GM19324 (cell line): ENCODE results near the gene DEFB128.
"Not testable (repeated sequence)": the region's sequence is repeated elsewhere in the genome, so short reads cannot be mapped to it uniquely, and the experiment has no call there.

Source experiments
- ATAC-seq: cut with Tn5 transposase; IDR thresholded peaks from one replicate; pipeline ENCODE4 v1.9.1; 2021; ENCODE audit warnings: mild to moderate bottlenecking, moderate library complexity; ENCODE audit not compliant: unreplicated experiment, low FRiP score

Gene DEFB128

DNA sequence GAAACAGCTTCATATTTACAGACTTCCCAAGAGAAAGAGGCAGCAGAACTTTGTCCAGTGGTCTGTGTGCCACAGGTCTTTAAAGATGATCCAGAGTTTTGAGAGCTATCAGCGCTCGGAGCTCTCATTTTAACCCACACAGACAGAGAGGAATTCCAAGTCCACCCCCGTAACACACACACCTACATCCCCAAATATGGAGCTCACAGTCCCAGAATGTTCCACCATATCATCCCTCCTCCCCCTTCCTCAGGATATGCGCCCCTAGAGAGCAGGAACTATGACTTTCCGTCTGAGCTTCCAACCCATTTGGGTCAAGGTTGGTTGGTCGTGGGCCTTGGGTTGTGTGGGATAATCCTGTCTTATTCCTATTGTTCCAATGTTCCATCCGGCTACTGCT, at the start of gene DEFB128:
DEFB128 (minus strand) TSS at position 101 of the 400 bp plus-strand sequence; CDS start at position 13, 88 bp downstream.
- no peak for ATAC-seq

DNA sequence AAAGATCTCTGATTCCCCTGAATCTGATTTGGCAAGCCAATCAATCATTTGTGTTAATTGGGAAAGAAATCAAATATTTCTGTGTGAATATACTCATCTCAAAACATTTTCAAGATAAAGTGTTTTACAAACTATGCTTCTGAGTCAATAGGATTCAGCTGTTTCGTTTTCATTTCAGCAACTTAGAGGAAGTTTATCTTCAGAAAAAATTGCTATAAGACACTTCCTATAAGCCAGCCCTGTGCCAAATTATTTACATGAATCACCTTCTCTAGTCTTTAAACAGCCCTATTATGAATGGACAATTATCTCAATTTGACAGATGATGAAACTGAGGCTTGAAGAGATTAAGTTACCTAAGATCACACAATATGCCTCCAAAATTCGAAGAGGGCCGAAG, 48.4 kb upstream of the DEFB128 start:
- no peak for ATAC-seq

DNA sequence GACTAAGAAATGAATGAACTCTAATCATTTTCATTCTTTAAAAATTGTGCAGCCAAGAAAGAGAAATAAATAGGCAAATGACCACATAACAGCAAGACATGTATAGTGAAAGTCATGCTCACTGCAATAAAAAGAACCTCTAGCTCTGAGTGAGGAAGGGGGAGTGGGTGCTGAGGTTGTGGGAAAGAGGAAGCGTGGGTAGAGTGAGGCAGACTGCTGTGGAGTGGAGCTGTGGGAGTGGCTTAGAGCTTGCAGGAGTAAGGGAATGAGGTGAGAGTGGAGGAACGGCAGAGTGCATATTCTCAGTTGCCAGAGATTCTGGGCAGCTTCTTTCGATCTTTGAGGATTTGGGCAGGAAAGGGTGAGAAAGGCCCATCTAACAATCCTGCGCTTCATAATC, 48.0 kb upstream of the DEFB128 start:
- no peak for ATAC-seq

DNA sequence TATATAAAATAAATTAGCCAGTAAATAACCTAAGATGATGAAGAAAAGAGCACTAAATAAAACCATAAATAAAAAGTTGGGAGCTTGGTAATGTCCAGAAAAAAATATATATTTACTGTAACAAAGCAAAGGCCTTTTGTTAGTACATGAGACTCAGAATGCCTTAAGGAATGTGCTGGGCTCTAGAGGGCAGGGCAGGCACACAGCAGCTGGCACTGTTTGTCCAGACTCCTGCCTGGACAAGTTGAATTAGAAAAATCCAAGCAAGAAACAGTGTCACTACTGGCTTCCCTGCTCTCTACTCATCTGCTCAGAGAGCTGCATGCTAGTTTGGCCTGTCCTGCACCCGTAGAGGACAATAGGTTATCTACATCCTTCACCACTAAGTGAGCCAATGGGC, 46.4 kb upstream of the DEFB128 start:
- ATAC-seq, result no peak

- ATAC-seq, result no peak
Measured at GRCh38 chr20:227439-228105, 38.1 kb upstream of the DEFB128 start.

GRCh38 chr20:226958-227357, 37.4 kb upstream of the DEFB128 start, which contains the start of gene DEFB129:
Gene DEFB129 (plus strand): TSS chr20:227258. CDS start chr20:227289, 31 bp downstream.
- no peak for ATAC-seq

- ATAC-seq, result not testable (repeated sequence)
Measured at GRCh38 chr20:225879-226278, 36.4 kb upstream of the DEFB128 start.

GRCh38 chr20:221258-221830, 31.8 kb upstream of the DEFB128 start:
- ATAC-seq, result no peak

- ATAC-seq, result no peak
Measured at GRCh38 chr20:219290-220115, 30.0 kb upstream of the DEFB128 start.

- ATAC-seq, result no peak
Measured at GRCh38 chr20:217266-217665, 27.8 kb upstream of the DEFB128 start.

DNA sequence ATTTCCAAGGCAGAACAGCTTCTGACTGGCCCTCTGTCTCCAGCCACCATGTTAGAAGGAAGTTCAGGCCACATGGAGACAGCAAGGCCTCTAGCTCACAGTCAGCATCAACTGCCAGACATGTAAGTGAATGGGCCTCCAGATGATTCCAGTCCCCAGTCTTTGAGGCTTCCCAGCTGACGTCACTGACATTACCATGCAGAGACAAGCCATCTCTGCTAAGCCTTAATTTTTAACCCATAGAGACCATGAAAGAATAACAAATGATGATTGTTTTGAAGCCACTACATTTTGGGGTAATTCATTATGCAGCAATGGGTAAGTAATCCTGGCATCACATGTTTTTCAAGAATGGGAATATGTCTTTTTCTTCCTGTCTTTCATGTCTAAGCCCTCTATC, 26.3 kb upstream of the DEFB128 start:
- ATAC-seq, result no peak

GRCh38 chr20:214383-214782, 24.9 kb upstream of the DEFB128 start:
- ATAC-seq, result no peak

DNA sequence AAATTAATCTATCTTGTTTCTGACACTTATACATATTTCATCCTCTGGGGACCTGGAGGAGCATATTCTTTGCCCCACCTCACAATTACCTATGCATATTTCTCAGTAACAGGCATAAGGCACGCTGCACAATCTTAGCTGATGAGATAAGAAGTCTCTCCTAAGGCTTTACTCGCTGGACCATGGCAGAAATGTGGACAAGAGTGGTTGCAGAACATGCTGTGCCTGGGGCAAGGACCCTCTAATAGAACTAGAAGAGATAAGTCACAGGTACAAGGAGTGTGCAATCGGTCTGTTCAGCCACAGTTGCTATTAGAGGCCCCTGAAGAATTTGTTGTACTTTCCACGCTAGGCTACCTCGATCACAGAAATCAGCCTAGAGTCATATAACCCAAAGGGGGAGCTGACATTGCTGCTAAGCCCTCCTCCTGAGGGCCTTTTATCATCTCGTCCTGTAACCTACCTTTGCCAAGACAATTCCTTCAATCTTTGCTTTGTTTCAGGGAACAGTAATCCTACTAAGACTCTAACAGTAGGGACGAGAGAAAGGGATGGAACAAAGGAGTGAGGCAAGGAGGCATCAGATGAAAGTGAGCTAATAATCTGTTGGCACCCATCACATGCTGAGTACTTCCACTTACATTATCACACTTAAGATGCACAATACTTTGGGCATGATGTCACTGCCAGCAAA, 21.4 kb upstream of the DEFB128 start:
- no peak for ATAC-seq

DNA sequence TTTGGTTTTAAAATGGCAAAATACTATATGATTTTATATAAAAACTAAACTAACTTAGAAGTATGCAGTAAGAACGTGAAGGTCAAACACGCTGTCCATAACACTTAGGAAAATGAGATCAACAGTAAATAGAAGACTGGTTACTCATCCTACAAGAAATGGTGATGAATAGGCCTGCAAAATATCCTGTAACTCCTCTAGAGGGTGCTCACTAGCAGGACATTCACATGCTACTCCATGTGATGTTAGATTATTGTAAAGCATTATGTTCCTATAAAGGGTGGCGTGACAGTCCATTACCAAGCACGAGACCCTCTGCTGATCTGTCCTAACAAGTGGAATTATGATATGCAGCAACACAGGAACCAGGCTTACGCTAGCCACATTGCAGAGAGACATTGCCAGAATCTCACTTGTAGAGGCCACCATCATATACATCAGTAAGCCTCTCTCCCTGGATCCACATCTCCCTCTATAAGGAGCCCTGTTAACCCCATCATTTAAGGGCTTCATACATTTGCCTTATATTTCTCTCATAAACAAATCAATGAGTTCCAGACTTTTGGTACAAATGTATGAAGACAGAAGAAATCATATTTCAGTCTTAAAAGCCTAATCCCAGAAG, 19.5 kb upstream of the DEFB128 start:
- ATAC-seq, result no peak

GRCh38 chr20:203630-204029, 14.1 kb upstream of the DEFB128 start:
- ATAC-seq, result not testable (repeated sequence)

GRCh38 chr20:199996-200395, 10.5 kb upstream of the DEFB128 start:
- ATAC-seq, result no peak

DNA sequence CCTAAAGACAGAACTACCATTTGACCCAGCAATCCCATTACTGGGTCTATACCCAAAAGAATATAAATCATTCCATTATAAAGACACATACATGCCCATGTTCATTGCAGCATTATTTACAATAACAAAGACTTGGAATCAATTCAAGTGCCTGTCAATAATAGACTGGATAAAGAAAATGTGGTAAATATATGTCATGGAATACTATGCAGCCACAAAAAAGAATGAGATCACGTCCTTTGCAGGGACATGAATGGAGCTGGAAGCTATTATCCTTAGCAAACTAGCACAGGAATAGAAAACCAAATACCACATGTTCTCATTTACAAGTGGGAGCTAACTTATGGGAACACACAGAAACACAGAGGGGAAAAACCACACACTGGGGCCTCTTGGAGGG, 8.7 kb upstream of the DEFB128 start:
- no peak for ATAC-seq

- ATAC-seq, result no peak
Measured at GRCh38 chr20:187733-188132, 1.8 kb downstream of the DEFB128 start.

DNA sequence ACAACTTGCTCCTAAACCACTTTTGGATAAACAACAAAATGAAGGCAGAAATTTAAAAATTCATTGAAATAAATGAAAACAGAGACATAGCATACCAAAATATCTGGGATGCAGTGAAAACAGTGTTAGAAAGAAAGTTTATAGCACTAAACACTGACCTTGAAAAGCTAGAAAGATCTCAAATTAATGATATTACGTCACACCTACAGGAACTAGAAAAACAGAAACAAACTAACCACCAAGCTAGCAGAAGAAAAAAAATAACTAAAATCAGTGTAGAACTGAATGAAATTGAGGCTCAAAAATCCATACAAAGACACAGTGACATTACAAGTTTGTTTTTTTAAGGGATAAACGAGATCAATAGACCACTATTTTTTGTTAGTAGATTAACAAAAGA, 5.2 kb downstream of the DEFB128 start:
- no peak for ATAC-seq

DNA sequence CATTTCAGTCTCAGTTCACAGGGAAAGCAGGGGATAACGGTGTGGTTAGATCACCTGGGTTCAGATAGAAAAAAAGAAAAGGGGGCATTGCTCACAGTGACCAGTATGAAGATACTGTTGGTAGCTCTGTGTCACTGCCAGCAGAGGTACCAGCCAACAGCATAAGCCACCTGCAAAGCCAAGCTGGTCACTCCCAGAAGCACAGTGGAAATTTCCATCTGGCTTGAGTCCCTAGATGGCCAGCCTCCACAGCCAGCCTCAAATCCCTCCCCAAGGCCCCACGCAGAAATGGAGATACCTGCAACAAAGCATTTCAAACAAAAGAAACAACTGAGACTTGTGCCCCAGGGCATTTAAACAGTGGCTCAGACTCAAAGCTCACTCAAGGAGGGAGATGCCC, 20.6 kb downstream of the DEFB128 start:
- no peak for ATAC-seq
